GM18499 (cell line): ENCODE measurements around the gene MLC1.

Source experiments
- ATAC-seq: cut with Tn5 transposase; IDR thresholded peaks from one replicate; pipeline ENCODE4 v1.9.1; 2021; ENCODE audit warnings: moderate number of reproducible peaks; ENCODE audit not compliant: insufficient read depth, unreplicated experiment

Gene MLC1

GRCh38 chr22:50081426-50082196 is 3.6 kb downstream of the MLC1 start:
- ATAC-seq: no peak

- no peak for ATAC-seq
Observed at GRCh38 chr22:50080077-50080465, 5.2 kb downstream of the MLC1 start.

DNA sequence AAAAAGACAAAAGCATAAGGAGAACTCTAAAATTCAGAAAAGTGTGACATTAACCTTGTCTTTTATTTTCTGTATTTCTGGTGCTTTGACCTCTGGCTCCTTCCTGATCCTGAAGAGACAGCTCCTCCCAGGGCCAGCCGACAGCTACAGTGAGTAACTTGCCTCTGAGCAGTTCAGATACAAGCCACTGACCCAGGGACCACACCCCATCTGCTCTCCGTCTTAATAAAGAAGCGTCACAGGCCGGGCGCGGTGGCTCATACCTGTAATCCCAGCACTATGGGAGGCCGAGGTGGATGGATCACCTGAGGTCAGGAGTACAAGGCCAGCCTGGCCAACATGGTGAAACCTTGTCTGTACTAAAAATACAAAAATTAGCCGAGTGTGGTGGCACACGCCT is 6.5 kb downstream of the MLC1 start:
- ATAC-seq: no peak

GRCh38 chr22:50078246-50078645 is 7.0 kb downstream of the MLC1 start:
- no peak for ATAC-seq

- ATAC-seq: no peak
Observed at GRCh38 chr22:50076646-50077535, 8.3 kb downstream of the MLC1 start.

DNA sequence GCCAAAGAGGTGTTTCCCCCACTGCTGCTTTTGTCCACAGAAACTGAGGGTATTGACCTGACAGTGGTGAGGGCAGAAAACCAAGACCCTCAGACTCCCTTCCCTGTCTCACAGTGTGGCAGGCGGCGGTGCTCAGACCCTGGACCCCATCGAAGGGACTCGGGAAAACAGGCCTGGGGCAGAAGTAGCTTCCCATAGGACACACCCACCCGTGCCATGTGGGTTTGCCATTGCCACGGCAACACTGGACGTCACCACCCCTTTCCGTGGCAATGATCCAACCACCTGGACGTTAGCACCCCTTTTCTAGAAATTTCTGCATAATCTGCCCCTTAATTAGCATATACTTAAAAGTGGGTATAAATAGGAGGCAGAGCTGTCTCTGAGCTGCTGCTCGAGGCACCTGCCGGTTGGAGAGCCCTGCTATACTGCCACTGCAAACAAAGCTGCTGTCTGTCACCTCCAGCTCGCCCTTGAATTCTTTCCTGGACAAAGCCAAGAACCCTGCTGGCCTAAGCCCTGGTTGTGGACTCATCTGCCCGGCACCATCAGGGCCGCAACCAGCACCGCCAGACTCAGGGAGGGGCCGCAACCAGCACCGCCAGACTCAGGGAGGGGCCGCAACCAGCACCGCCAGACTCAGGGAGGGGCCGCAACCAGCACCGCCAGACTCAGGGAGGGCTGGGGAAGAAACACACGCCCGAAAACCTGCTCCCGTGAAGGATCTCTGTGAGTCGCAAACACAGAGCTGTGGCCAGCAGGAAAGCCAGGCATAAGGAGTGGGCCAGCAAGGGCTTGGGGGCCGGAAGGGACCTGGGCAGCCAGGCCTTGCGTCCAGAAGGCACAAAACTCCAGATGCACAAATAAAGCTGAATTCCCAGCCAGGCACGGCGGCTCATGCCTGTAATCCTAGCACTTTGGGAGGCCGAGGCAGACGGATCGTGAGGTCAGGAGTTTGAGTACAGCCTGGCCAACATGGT is 10.4 kb downstream of the MLC1 start:
- ATAC-seq: no peak

DNA sequence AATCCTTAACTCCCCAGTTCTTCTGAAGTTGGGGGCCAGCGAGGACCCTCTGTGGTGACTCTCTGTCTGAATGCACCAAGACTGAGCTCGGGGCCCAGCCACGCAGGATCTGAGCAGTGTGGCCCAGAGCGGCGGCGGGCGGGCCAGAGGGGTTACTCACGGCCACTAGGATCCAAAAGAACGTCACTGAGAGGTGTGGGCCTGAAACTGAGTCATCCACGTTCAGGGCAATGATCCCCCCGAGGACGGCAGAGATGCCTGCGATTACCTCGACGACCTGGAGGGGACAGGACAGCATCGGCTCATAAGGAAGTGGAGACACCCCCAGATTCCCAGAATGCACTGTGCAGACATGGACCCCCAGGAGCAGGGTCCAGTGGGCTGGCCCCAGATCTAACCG is 11.2 kb downstream of the MLC1 start:
- ATAC-seq: no peak

DNA sequence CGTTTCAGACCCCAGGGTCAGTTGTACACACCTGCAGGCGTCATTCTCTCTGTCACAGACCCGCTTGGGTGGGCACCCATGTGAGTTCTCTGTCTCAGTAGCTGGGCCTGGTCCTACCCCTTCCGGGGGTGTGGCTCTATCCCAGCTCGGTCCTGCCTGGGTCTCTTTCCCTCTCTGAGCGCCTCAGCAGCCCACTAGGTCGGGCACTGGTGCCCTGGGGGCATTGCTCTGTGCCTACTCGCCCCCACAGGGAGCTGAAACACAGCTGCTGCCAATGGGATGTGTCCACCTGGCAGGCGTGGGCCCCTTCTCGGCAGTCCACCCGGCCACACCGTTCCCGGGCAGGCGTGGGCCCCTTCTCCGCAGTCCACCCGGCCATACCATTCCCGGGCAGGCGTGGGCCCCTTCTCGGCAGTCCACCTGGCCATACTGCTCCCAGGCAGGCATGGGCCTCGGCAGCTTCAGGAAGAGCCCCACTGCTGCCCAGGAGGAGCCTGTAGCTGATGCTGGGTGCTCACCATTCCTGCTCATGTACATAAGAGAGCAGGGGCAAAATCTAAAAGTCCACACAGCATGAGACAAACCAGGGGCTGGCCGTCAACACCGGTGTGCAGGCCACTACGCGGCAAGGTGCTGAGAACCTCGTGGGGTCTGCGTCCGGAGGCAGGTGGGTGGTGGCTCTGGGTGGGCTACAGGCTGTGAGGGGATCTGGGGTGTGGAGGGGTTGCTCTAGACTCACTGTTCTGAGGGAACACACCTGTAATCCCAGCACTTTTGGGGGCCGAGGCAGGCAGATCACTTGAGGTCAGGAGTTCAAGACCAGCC is 12.3 kb downstream of the MLC1 start:
- ATAC-seq: no peak

GRCh38 chr22:50072167-50072555 is 13.1 kb downstream of the MLC1 start:
- ATAC-seq: no peak

GRCh38 chr22:50071432-50072166 is 13.6 kb downstream of the MLC1 start:
- ATAC-seq: no peak

DNA sequence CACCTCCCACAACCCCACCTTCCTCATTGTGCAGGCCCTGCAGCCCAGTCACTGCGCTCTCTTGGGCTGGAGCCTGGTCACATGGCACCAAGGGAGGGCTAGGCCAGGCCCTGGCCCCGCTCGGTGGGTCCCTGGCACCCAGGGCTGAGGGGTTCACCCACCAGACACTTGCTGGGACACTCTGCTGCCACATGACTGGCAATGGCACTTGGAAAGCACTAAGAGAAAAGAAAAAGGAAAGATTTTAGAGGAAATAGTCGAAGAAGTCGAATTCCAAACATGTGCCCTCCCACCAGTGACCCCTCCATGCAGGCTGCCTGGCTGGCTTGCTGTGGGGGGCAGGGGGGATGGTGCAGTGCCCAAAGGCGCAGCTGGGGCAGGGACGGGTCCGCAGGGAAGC is 14.9 kb downstream of the MLC1 start:
- ATAC-seq: no peak

DNA sequence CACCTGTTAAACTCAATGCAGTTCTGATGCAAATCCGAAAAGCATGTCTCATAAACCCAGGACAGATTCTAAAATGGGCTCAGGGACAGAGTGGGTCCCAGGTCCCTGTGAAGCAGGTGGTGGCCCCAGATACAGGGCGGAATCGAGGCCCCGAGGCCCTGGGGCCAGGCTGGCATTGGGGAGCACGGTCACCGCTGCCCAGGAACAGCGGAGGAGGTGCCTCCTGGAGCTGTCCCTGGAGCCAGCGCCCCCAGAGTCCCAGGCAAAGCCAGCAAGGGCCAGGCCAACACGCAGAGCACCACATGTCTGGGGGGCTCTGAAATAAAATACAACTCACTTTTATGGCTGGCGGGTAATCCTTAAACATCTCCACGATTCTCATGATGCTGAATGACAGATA is 17.1 kb downstream of the MLC1 start:
- no peak for ATAC-seq

- no peak for ATAC-seq
Observed at GRCh38 chr22:50067244-50067643, 18.0 kb downstream of the MLC1 start.

DNA sequence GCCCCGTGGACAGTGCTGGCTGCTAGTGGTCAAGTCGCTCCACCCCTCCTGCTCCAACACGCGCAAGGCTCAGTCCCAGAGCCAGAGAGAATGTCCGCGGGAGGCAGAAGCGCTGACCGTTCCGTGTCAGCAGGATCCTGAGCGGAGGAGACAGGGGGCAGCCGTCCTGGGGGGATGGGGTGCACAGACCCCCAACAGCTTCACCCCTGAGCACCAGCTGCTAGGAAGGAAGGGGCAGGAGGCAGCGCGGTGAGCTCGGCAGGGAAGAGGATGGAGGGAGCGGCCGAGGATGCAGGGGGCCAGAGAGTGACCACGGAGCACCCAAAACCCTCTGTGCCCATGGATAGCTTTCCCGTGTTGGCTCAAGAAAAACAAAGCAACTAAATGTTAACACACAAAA is 20.8 kb downstream of the MLC1 start:
- ATAC-seq: no peak

GRCh38 chr22:50063589-50064393 is 21.4 kb downstream of the MLC1 start:
- no peak for ATAC-seq

DNA sequence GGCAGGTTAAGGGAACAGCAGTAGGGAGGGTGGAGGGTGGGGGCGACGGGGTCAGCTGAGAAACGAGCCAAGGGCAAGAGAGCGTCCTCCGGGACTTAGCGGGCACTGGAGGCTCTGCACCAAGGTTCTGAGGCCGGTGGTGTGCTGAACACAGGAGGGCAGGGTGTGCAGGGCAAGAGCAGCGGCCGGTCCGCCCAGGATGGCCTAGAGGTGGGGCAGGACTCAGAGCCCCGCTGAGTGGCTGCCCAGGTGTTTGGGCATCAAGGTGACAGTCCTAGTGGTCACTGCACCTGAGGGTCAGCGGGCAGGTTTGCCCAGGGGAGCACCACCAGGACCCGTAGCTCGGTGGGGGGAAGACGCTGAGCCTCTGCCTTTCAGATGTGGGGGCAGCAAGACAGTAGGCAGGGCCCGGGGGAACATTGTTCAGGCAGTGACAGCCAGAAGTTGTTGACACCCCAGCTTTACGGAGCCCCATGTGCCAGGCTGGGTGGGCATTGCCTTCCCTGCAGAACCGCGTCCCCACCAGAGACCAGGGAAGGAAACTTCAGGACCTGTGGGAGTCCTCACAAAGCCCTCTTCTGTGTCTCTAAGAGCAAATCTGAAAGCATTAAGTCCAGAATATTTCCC is 22.6 kb downstream of the MLC1 start:
- ATAC-seq: no peak

DNA sequence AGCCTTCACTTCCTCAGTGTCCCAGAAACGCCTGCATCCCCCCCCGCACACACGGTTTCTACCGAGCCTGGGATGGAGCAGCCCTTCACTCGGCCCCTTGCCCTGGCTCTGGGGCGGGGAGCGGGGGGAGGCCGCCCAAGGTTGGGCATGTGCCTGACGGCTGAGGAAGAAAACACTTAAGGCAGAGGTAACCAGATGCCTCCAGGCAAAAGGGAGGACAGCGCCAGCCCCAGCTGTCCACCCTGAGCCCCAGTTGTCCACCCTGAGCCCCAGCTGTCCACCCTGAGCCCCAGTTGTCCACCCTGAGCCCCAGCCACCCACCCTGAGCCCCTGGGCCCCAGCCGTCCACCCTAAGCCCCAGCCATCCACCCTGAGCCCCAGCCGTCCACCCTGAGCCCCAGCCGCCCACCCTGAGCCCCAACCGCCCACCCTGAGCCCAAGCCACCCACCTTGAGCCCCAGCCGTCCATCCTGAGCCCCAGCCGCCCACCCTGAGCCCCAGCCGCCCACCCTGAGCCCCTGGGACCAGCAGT is 23.3 kb downstream of the MLC1 start:
- no peak for ATAC-seq
